ENCODE data around the gene TOR2A. TPM values are rescaled to one million over a fixed set of nuclear protein-coding genes. Genes with fewer than 3 reads are reported as not detected.

Gene TOR2A
- total and polyA plus RNA-seq, 2 experiments from 2014 or later = 20.6 to 22.8 TPM

- peaks cover 5% of the 10 kb centered on the region for H3K4me1 ChIP-seq (ENCODE audit: low read depth)
- H3K27ac ChIP-seq = no peak overlapping the region
- TF ChIP-seq CTCF (IDR thresholded peaks at IDR 0.05; ENCODE audit: low read depth, low read length) = no peak
- H3K36me3 ChIP-seq = no peaks in the 10 kb centered on the region
- DNase-seq (ENCODE audit: low read depth in 1 of 2, low spot score in 1 of 2) = no peak
- no peaks in the 10 kb centered on the region for H3K27me3 ChIP-seq
- no peak overlapping the region for H3K4me3 ChIP-seq
- no peaks in the 10 kb centered on the region for H3K9me3 ChIP-seq (ENCODE audit: low read depth)
These were observed 13.7 kb downstream of the TOR2A start for GRCh38 chr9:127721391-127721821.

- DNase-seq (ENCODE audit: low read depth in 1 of 2, low spot score in 1 of 2) = no peak
- no peak for TF ChIP-seq CTCF (IDR thresholded peaks at IDR 0.05; ENCODE audit: low read depth, low read length)
- no peak overlapping the region for H3K4me3 ChIP-seq
- H3K9me3 ChIP-seq (ENCODE audit: low read depth) = no peaks in the 10 kb centered on the region
- no peaks in the 10 kb centered on the region for H3K36me3 ChIP-seq
- H3K27me3 ChIP-seq = no peaks in the 10 kb centered on the region
- H3K27ac ChIP-seq = no peak overlapping the region
- H3K4me1 ChIP-seq (ENCODE audit: low read depth) = peaks cover 9% of the 10 kb centered on the region
These were observed 14.2 kb downstream of the TOR2A start for GRCh38 chr9:127720865-127721227.

- Histone ChIP-seq H3K9me3 (ENCODE audit: low read depth) (no peaks in the 10 kb centered on the region), H3K36me3 (no peaks in the 10 kb centered on the region), H3K4me3 (no peak overlapping the region), H3K27ac (no peak overlapping the region), H3K27me3 (no peaks in the 10 kb centered on the region), H3K4me1 (ENCODE audit: low read depth) (peaks cover 9% of the 10 kb centered on the region)
- TF ChIP-seq CTCF (IDR thresholded peaks at IDR 0.05; ENCODE audit: low read depth, low read length) = no peak
- DNase-seq (ENCODE audit: low read depth in 1 of 2, low spot score in 1 of 2) = no peak
These were observed 14.8 kb downstream of the TOR2A start for GRCh38 chr9:127720031-127720864.

GRCh38 chr9:127717766-127718165 is 17.3 kb downstream of the TOR2A start:
- TF ChIP-seq CTCF (IDR thresholded peaks at IDR 0.05; ENCODE audit: low read depth, low read length) = no peak
- H3K27me3 ChIP-seq = no peaks in the 10 kb centered on the region
- no peak for DNase-seq (ENCODE audit: low read depth in 1 of 2, low spot score in 1 of 2)
- H3K4me1 ChIP-seq (ENCODE audit: low read depth) = peaks cover 4% of the 10 kb centered on the region
- H3K9me3 ChIP-seq (ENCODE audit: low read depth) = no peaks in the 10 kb centered on the region
- no peak overlapping the region for H3K4me3 ChIP-seq
- no peak overlapping the region for H3K27ac ChIP-seq
- H3K36me3 ChIP-seq = no peaks in the 10 kb centered on the region

GRCh38 chr9:127716412-127716811 is 18.7 kb downstream of the TOR2A start:
- peak overlapping the region; percentile 79 for H3K4me3 ChIP-seq
- peaks cover 5% of the 10 kb centered on the region for H3K4me1 ChIP-seq (ENCODE audit: low read depth)
- H3K36me3 ChIP-seq = no peaks in the 10 kb centered on the region
- DNase-seq (ENCODE audit: low read depth in 1 of 2, low spot score in 1 of 2) = no peak
- no peak overlapping the region for H3K27ac ChIP-seq
- no peak for TF ChIP-seq CTCF (IDR thresholded peaks at IDR 0.05; ENCODE audit: low read depth, low read length)
- no peaks in the 10 kb centered on the region for H3K27me3 ChIP-seq
- no peaks in the 10 kb centered on the region for H3K9me3 ChIP-seq (ENCODE audit: low read depth)

Data from cardiac muscle cell (in vitro differentiated cells and primary cell).